ENCODE measurements around the gene ZNF570. TPM values are rescaled to one million over a fixed set of nuclear protein-coding genes. Genes with fewer than 3 reads are reported as not detected.

Gene ZNF570
- total RNA-seq = 6.2 and 7.5 TPM in 2 replicates

GRCh38 chr19:37468961-37469777 is at the start of gene ZNF570:
Gene ZNF570, plus strand, starts transcription at chr19:37469356. Its CDS starts 999 bp downstream, at chr19:37470355.

DNA sequence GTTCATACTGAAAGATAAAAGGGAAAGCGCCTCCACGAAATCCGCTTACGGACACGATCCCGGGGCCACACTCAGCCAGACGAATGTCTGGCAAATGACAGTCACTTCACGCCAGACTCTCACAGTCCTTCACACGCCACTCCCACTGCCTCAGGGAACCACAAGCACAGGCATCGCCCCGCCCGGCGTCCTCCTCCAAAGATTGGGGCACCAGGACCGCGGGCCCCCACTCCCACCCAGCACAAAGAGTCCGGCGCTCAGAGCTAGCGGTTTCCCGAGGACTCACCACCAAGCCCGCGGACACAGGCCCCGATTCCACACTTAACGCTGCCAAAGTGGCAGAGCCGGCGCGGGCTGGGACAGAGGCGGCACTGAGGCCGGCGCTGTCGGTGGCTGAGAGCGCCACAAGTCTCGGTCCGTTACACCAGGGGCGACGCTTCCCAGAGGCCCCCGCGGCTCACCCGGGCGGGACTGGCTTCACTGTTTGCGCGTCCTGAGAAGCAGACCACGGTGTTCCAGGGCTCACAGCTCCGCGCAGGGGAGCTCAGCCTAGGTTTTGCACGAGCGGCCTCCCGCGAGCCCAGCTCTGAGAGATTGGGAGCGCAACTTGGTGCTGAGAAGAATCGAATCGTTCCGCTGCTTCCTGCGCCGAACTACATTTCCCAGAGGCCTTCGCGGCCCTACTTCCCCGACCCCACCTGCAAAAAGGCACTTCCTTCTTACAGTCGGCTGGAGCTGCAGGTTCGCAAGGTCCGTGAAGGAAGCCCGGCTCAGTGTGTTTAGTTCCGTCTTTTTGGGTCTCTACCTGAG is 2.2 kb upstream of the ZNF570 start, which contains the start of gene ZNF569:
TSS of gene ZNF569 (minus strand) at position 647 of the 810 bp plus-strand sequence. CDS start 22,523 bp downstream, outside the sequence.

DNA sequence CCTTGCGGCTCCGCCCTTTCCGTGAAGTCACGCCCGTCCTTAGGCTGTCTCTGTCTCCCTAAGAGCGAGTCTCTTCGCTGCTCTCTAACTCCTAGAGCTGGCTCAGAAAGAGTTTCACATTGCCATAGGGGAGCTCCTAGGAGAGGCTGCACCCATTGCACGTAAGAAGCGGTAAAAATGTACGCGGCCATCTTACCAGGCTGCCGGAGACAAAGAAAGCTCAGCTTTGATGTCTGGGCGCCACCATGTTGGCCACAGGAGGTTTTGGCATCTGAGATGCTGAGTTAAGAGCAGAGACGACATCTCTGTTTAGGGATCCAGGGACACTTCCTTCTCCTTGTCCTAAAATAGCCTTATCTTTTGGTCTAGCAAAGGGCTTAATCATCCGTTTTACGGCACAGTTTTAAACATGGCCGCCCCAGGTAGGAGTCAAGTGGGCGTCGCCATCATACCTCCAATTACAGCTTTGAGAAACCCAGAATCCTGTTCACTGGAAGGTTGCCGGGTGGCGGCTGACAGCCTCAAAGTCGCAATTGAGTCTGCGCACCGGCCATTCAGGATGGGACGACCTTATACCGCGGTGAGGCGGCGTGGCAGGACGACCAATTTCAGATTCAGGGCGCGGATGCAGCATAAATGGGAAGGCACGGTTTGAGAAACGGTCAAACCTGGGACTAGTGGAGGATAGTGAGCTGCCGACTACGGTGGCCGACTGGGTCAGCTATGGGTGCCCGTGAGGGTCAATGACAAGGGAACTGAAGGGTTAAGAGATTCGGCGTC is 37.4 kb downstream of the ZNF570 start, which contains the start of gene ZNF793:
TSS of gene ZNF793 (plus strand) at position 553 of the 780 bp plus-strand sequence. CDS start 16,501 bp downstream, outside the sequence.

Other genes starting within 250 kb of the ZNF570 start
- gene ZNF527, start 98.3 kb upstream of the ZNF570 start, total RNA-seq = 3.5 and 5.6 TPM in 2 replicates
- gene ZNF569, start 1.9 kb upstream of the ZNF570 start, total RNA-seq = 4.6 and 5.8 TPM in 2 replicates
- 0.86 and 0.98 TPM in 2 replicates for gene ZNF793, start 37.6 kb downstream of the ZNF570 start, total RNA-seq
- gene ZNF571, start 125.4 kb downstream of the ZNF570 start, total RNA-seq = 1.7 and 2.0 TPM in 2 replicates
- 0.19 and 0.33 TPM in 2 replicates for gene ZNF540, start 125.5 kb downstream of the ZNF570 start, total RNA-seq
- 11.4 and 15.4 TPM in 2 replicates for gene ZFP30, start 186.1 kb downstream of the ZNF570 start, total RNA-seq